Activated CD8-positive, alpha-beta memory T cell treated with anti-CD3 and anti-CD28 coated beads for 36 hours (primary cell): ENCODE measurements around the gene KIF26B. TPM values are rescaled to one million over a fixed set of nuclear protein-coding genes. Genes with fewer than 3 reads are reported as not detected.
"Not testable (repeated sequence)": the region's sequence is repeated elsewhere in the genome, so short reads cannot be mapped to it uniquely, and the experiment has no call there.

Experiments
- CTCF ChIA-PET: fragments of 350-600 bp; sonication (Branson Sonifier 250); formaldehyde crosslinking; loops from one replicate; lab custom pipeline; 2021; ENCODE audit warnings: antibody characterized with exemption; lab: Charles Lee
- POLR2A ChIA-PET: fragments of 350-600 bp; sonication (Branson Sonifier 250); formaldehyde crosslinking; loops from one replicate; lab custom pipeline; 2021; ENCODE audit warnings: antibody characterized with exemption; lab: Charles Lee
- total RNA-seq, 2 experiments: library from RNA; stranded (reverse); gene quantifications; one replicate each; pipeline ENCODE4 v1.2.3, GENCODE V29; 2021

KIF26B gene
- total RNA-seq, 2 experiments from 2014 or later = 0.17 to 0.31 TPM

GRCh38 chr1:245704341-245704740, 549.6 kb downstream of the KIF26B start:
- ChIA-PET CTCF (no interaction called here), POLR2A (no interaction called here)

GRCh38 chr1:245704765-245705164, 550.0 kb downstream of the KIF26B start:
- ChIA-PET CTCF (no interaction called here), POLR2A (interaction anchor here (0.6 kb wide), 1 partner anchor 19 kb away, joined by 3 read pairs; no protein-coding TSS in a partner anchor)

- CTCF ChIA-PET = no interaction called here
- POLR2A ChIA-PET = interaction anchor here (0.7 kb wide), 1 partner anchor 121 kb away, joined by 4 read pairs; no protein-coding TSS in a partner anchor
These were observed 553.2 kb downstream of the KIF26B start for GRCh38 chr1:245707941-245708340.

GRCh38 chr1:245710961-245711903, 556.4 kb downstream of the KIF26B start:
- ChIA-PET POLR2A (no interaction called here), CTCF (no interaction called here)

- POLR2A ChIA-PET, CTCF ChIA-PET: not testable (repeated sequence)
These were observed 559.2 kb downstream of the KIF26B start for GRCh38 chr1:245714027-245714426.

GRCh38 chr1:245715291-245715701, 560.5 kb downstream of the KIF26B start:
- CTCF ChIA-PET = interaction anchor here (0.5 kb wide), 1 partner anchor 21 kb away, joined by 4 read pairs; no protein-coding TSS in a partner anchor
- POLR2A ChIA-PET = no interaction called here

GRCh38 chr1:245715970-245716369, 561.2 kb downstream of the KIF26B start:
- CTCF ChIA-PET = interaction anchor here (0.5 to 1.2 kb wide), 2 partner anchors 21 to 88 kb away, joined by 3 to 4 read pairs; no protein-coding TSS in a partner anchor
- POLR2A ChIA-PET = no interaction called here

GRCh38 chr1:245716561-245716960, 561.8 kb downstream of the KIF26B start:
- ChIA-PET POLR2A (no interaction called here), CTCF (interaction anchor here (1.2 kb wide), 1 partner anchor 87 kb away, joined by 3 read pairs; no protein-coding TSS in a partner anchor)

GRCh38 chr1:245717611-245718010, 562.8 kb downstream of the KIF26B start:
- CTCF ChIA-PET = no interaction called here

GRCh38 chr1:245718123-245718522, 563.3 kb downstream of the KIF26B start:
- ChIA-PET CTCF (no interaction called here), POLR2A (no interaction called here)

More at GRCh38 chr1:245717611-245718010, 562.8 kb downstream of the KIF26B start:
- POLR2A ChIA-PET = no interaction called here

GRCh38 chr1:245718951-245719350, 564.2 kb downstream of the KIF26B start:
- CTCF ChIA-PET = no interaction called here
- POLR2A ChIA-PET = no interaction called here

GRCh38 chr1:245721488-245721887, 566.7 kb downstream of the KIF26B start:
- ChIA-PET POLR2A (interaction anchor here (0.6 kb wide), 1 partner anchor 921 kb away, joined by 7 read pairs; no protein-coding TSS in a partner anchor), CTCF (no interaction called here)

- POLR2A ChIA-PET, CTCF ChIA-PET: not testable (repeated sequence)
These were observed 573.2 kb downstream of the KIF26B start for GRCh38 chr1:245728035-245728434.

- CTCF ChIA-PET = no interaction called here
- POLR2A ChIA-PET = no interaction called here
These were observed 576.0 kb downstream of the KIF26B start for GRCh38 chr1:245730801-245731200.

- CTCF ChIA-PET, POLR2A ChIA-PET: not testable (repeated sequence)
These were observed 585.6 kb downstream of the KIF26B start for GRCh38 chr1:245740336-245740735.

- CTCF ChIA-PET = no interaction called here
- POLR2A ChIA-PET = no interaction called here
These were observed 588.1 kb downstream of the KIF26B start for GRCh38 chr1:245742896-245743295.

GRCh38 chr1:245748240-245748639, 593.5 kb downstream of the KIF26B start:
- POLR2A ChIA-PET = no interaction called here

GRCh38 chr1:245748646-245749045, 593.9 kb downstream of the KIF26B start:
- POLR2A ChIA-PET = no interaction called here
- CTCF ChIA-PET = interaction anchor here (1.2 kb wide), 1 partner anchor 16 kb away, joined by 3 read pairs; no protein-coding TSS in a partner anchor

More at GRCh38 chr1:245748240-245748639, 593.5 kb downstream of the KIF26B start:
- CTCF ChIA-PET = interaction anchor here (1.2 kb wide), 1 partner anchor 16 kb away, joined by 3 read pairs; no protein-coding TSS in a partner anchor

GRCh38 chr1:245749053-245749452, 594.3 kb downstream of the KIF26B start:
- POLR2A ChIA-PET = no interaction called here
- CTCF ChIA-PET = interaction anchor here (1.2 kb wide), 1 partner anchor 15 kb away, joined by 3 read pairs; no protein-coding TSS in a partner anchor

GRCh38 chr1:245750261-245750660, 595.5 kb downstream of the KIF26B start:
- POLR2A ChIA-PET = no interaction called here
- CTCF ChIA-PET = no interaction called here
